Naive B cell (primary cell): ENCODE data around the gene CBFA2T2. TPM values are rescaled to one million over a fixed set of nuclear protein-coding genes. Genes with fewer than 3 reads are reported as not detected.
"Not testable (repeated sequence)": the region's sequence is repeated elsewhere in the genome, so short reads cannot be mapped to it uniquely, and the experiment has no call there.

Experiments
- ATAC-seq, 2 donors: fragments of 150-1000 bp; cut with Tn5 transposase; 2 replicates each; pipeline ENCODE4 v1.10.0; 2021; ENCODE audit warnings: low read depth in 2 of 2, mild to moderate bottlenecking in 2 of 2, moderate library complexity in 2 of 2
- DNase-seq: peaks from one replicate; pipeline ENCODE4 v3.0.0; 2022
- H3K27ac Mint-ChIP-seq, 6 donors: one replicate each; pipeline ENCODE4 v1.8.0; 2020 to 2022; ENCODE audit warnings: mild to moderate bottlenecking in 6 of 6, mixed read lengths in 6 of 6, moderate library complexity in 5 of 6, inconsistent platforms in 2 of 6
- H3K27me3 Mint-ChIP-seq, 3 donors: one replicate each; pipeline ENCODE4 v1.8.0; 2021 to 2022; ENCODE audit warnings: mixed read lengths in 3 of 3, mild to moderate bottlenecking in 1 of 3
- H3K36me3 Mint-ChIP-seq, 2 donors: one replicate each; pipeline ENCODE4 v1.8.0; 2020 to 2022; ENCODE audit warnings: mixed read lengths in 2 of 2, inconsistent platforms in 1 of 2, mild to moderate bottlenecking in 1 of 2
- H3K4me1 Mint-ChIP-seq, 3 donors: one replicate each; pipeline ENCODE4 v1.8.0; 2020 to 2022; ENCODE audit warnings: mixed read lengths in 3 of 3, inconsistent platforms in 1 of 3, mild to moderate bottlenecking in 1 of 3, moderate library complexity in 1 of 3
- H3K4me3 Mint-ChIP-seq, 8 donors: one replicate each; pipeline ENCODE4 v1.8.0; 2020 to 2022; ENCODE audit warnings: mild to moderate bottlenecking in 8 of 8, mixed read lengths in 8 of 8, moderate library complexity in 8 of 8, inconsistent platforms in 2 of 8
- H3K9me3 Mint-ChIP-seq, 7 donors: one replicate each; pipeline ENCODE4 v1.8.0; 2020 to 2022; ENCODE audit warnings: mixed read lengths in 7 of 7, mild to moderate bottlenecking in 5 of 7, inconsistent platforms in 2 of 7, moderate library complexity in 1 of 7
- polyA plus RNA-seq, 6 donors: library from polyadenylated mRNA; unstranded; fragments of 300-500 nt; fragmentation: Illumina TruSeq; gene quantifications; one replicate each; pipeline ENCODE4 v1.2.3, GENCODE V29; 2021; ENCODE audit warnings: low read depth in 6 of 6

Gene CBFA2T2
- polyA plus RNA-seq, 6 donors from 2014 or later, result 6.1 to 25.9 (median 15.4) TPM

DNA sequence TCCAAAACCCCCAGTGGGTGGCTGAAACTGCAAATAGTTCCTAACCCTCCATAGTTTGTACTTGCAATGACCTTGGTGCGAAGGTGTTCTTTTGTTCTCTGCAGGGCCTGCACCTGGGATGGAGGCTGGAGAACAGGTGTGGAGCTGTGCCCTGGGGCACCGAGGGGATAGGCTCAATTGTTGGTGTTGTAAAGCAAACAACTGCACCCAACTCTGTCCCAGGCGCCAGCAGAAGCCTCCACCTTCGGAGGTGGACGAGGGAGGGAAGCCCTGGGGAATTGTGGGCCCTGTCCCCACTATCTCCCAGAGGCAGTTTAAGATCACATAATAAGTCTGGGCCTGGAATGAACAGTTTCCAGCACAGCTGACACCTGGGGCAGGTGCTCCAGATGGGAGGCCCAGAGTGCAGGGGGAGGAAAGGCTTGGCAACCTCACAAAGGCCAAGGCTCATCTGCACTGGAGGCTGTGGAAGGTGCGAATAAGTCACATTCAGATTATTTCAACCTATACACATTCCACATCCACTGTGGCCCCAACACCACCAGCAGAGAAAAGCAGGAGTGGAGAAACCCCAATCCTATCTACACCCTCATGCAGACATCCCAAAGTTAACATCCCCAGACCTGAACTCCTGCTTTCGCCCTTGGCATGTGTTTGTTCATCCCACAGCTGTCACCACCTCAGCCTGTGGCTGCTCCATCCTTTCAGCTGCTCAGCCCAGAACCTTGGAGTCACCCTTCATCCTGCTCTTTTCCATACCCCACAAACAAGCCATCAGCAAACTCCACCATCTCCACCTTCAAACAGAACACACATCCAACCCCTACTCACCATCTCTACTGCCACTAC is 12.3 kb upstream of the CBFA2T2 start:
- H3K36me3 Mint-ChIP-seq, result no peaks in the 10 kb centered on the region
- peak overlapping the region in 2 of 8 donors; percentile 2 to 12 for H3K4me3 Mint-ChIP-seq
- peak overlapping the region in 2 of 6 donors; percentile 68 to 92 for H3K27ac Mint-ChIP-seq
- peaks cover 14 to 19% (median 17%) of the 10 kb centered on the region in 3 donors for H3K4me1 Mint-ChIP-seq
- ATAC-seq (no peak), DNase-seq (no peak)
- H3K27me3 Mint-ChIP-seq, result no peaks in the 10 kb centered on the region
- H3K9me3 Mint-ChIP-seq, result no peaks in the 10 kb centered on the region

DNA sequence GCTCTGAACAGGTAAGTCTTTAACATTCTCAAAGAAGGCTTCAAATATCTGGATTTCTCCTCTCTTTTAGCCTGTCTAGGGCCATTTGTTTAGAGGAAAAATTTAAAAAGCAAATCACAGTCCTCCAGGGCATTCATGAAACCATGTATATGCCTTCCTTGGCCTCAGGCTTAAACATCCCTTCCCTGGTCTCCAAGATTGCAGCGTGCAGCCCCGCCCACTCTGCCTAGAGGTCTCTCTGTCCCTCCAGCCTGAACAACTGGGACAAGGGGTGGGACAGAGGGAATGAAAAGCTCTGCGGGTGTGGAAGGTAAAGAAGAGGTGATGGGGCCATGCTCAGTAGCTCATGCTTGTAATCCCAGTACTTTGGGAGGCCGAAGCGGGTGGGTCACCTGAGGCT is 9.8 kb upstream of the CBFA2T2 start:
- no peak overlapping the region for H3K27ac Mint-ChIP-seq
- H3K36me3 Mint-ChIP-seq, result no peaks in the 10 kb centered on the region
- H3K4me3 Mint-ChIP-seq, result peak overlapping the region in 1 of 8 donors; percentile 22
- peaks cover 14 to 19% (median 17%) of the 10 kb centered on the region in 3 donors for H3K4me1 Mint-ChIP-seq
- no peaks in the 10 kb centered on the region for H3K27me3 Mint-ChIP-seq
- ATAC-seq, result no peak
- no peaks in the 10 kb centered on the region for H3K9me3 Mint-ChIP-seq
- DNase-seq, result no peak

DNA sequence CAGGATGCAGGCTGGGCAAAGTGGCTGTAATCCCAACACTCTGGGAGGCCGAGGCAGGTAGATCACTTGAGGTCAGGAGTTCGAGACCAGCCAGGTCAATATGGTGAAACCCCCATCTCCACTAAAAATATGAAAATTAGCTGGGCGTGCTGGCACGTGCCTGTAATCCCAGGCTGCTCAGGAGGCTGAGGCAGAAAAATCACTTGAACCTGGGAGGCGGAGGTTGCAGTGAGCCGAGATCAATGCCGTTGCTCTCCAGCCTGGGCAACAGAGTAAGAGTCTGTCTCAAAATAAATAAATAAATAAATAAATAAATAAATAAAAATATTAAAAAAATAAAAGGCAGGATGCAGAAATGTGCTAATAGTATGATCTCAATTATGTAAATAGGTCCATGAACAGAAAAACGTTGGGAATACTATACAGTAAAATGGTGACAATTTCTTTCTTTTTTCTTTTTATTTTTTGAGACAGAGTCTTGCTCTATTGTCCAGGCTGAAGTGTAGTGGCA is 8.4 kb upstream of the CBFA2T2 start:
- ATAC-seq (no peak), DNase-seq (no peak)
- Mint-ChIP-seq H3K27ac (no peak overlapping the region), H3K27me3 (no peaks in the 10 kb centered on the region), H3K4me3 (no peak overlapping the region), H3K4me1 (peaks cover 2 to 7% (median 7%) of the 10 kb centered on the region in 3 donors), H3K9me3 (no peaks in the 10 kb centered on the region), H3K36me3 (no peaks in the 10 kb centered on the region)

DNA sequence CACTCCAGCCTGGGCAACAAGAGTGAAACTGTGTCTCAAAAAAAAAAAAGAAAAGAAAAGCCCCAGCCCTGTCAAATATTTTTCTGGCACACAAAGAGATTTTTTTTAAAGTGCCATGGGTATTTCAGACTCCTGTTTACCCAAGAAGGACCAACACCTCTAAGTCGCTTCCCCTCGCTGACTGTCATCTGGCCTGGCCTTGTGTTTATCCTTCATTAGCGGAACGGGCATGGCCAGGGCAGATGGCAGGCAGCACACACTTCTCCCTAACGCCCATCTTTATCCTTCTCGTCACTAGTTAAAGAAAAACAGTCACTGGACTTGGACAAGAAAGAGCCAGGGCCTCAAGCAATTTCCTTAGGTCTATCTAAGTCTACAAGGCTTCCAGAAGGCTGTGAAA is 7.3 kb upstream of the CBFA2T2 start:
- peaks cover 0 to 7% (median 5%) of the 10 kb centered on the region in 3 donors for H3K4me1 Mint-ChIP-seq
- DNase-seq (no peak), ATAC-seq (no peak)
- H3K27me3 Mint-ChIP-seq, result no peaks in the 10 kb centered on the region
- peak overlapping the region in 1 of 6 donors; percentile 30 for H3K27ac Mint-ChIP-seq
- no peaks in the 10 kb centered on the region for H3K9me3 Mint-ChIP-seq
- H3K36me3 Mint-ChIP-seq, result no peaks in the 10 kb centered on the region
- H3K4me3 Mint-ChIP-seq, result no peak overlapping the region

DNA sequence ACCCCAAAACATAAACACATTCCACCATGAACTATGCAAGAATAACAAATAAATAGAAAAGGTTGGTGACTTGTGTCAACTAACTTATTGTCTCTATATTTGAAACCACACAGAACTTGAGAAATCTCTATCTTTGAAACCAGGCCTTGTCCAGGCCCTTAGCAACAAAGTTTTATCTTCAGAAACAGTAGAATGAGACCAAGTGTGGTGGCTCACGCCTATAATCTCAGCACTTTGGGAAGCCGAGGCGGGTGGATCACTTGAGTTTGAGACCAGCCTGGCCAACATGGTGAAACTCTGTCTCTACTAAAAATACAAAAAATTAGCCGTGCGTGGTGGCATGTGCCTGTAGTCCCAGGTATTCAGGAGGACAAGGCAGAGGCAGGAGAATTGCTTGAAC is 6.7 kb upstream of the CBFA2T2 start:
- DNase-seq, H3K4me3 Mint-ChIP-seq, ATAC-seq, H3K9me3 Mint-ChIP-seq, H3K4me1 Mint-ChIP-seq, H3K27me3 Mint-ChIP-seq, H3K36me3 Mint-ChIP-seq: not testable (repeated sequence)
- H3K27ac Mint-ChIP-seq, result peak overlapping the region in 1 of 6 donors; percentile 65

DNA sequence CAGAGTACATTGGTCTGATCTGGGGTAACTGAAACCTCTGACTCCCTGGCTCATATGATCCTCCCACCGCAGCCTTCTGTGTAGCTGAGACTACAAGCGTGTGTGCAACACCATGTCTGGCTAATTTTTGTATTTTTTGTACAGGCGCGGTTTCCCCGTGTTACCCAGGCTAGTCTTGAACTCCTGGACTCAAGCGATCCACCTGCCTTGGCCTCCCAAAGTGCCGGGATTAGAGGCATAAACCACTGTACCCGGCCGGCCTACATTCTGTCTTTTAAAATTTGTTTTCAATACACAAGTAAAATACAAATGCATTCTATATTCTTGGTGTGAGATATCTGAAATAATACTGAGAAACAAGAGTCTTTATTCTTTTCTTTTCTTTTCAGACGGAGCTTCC is 1.7 kb upstream of the CBFA2T2 start:
- H3K9me3 Mint-ChIP-seq, result no peaks in the 10 kb centered on the region
- H3K4me3 Mint-ChIP-seq, result peak overlapping the region in 3 of 8 donors; percentile 12 to 51 (median 38)
- ATAC-seq (no peak), DNase-seq (no peak)
- H3K36me3 Mint-ChIP-seq, result no peaks in the 10 kb centered on the region
- peak overlapping the region; percentile 14 to 90 (median 54) for H3K27ac Mint-ChIP-seq
- peaks cover 4 to 22% (median 9%) of the 10 kb centered on the region in 3 donors for H3K4me1 Mint-ChIP-seq
- no peaks in the 10 kb centered on the region for H3K27me3 Mint-ChIP-seq

DNA sequence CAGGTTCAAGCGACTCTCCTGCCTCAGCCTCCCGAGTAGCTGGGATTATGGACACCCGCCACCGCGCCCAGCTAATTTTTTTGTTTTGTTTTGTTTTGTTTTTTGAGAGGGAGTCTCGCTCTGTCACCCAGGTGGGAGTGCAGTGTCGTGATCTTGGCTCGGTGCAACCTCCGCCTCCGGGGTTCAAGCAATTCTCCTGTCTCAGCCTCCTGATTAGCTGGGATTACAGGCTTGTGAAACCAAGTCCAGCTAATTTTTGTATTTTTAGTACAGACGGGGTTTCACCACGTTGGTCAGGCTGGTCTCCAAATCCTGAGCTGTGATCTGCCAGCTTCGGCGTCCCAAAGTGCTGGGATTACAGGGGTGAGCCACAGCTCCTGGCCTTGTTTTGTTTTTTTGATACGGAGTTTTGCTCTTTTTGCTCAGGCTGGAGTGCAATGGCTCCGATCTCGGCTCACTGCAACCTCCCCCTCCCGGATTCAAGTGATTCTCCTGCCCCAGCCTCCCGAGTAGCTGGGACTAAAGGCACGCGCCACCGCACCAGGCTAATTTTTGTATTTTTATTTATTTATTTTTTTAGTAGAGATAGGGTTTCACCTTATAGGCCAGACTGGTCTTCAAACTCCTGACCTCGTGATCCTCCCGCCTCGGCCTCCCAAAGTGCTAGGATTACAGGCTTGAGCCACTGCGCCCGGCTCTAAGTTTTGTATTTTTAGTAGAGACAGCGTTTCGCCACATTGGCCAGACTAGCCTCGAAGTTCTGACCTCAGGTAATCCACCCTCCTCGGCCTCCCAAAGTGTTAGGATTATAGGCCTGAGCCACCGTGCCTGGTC is 1.0 kb upstream of the CBFA2T2 start:
- not testable (repeated sequence) for ATAC-seq, H3K36me3 Mint-ChIP-seq, DNase-seq, H3K9me3 Mint-ChIP-seq, H3K27me3 Mint-ChIP-seq
- Mint-ChIP-seq H3K4me3 (peak overlapping the region in 5 of 8 donors; percentile 12 to 88 (median 60)), H3K27ac (peak overlapping the region in 5 of 6 donors; percentile 39 to 98 (median 86)), H3K4me1 (peaks cover 4 to 29% (median 9%) of the 10 kb centered on the region in 3 donors)

DNA sequence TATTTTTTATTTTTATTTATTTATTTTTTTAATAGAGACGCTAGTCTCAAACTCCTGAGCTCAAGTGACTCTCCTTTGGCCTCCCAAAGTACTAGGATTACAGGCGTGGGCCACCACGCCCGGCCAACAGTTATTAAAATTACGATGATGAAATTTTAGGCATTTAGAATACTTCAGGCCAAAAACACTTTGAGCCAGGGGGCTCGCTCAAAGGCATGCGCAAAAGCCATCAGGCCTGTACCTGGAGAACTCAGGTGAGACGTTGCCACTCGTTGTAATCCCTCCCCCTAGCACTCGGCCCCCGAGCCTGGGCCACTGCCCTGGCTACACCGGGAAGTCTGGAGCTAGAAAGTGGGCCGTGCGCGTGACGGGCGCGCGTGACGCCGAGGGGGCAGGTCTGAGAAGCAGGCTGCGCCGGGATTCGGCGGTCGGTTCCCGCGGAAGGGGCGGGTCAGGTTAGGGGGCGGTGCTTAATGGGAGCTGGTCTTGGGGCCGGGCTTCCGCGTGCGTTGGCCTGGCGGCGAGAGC is 337 bp upstream of the CBFA2T2 start:
- Mint-ChIP-seq H3K36me3 (no peaks in the 10 kb centered on the region), H3K27me3 (no peaks in the 10 kb centered on the region), H3K9me3 (no peaks in the 10 kb centered on the region), H3K4me1 (peaks cover 4 to 29% (median 9%) of the 10 kb centered on the region in 3 donors), H3K27ac (peak overlapping the region; percentile 90 to 98 (median 96)), H3K4me3 (peak overlapping the region; percentile 79 to 94 (median 88))
- peak; percentile 91 for ATAC-seq
- peak; percentile 100 for DNase-seq

DNA sequence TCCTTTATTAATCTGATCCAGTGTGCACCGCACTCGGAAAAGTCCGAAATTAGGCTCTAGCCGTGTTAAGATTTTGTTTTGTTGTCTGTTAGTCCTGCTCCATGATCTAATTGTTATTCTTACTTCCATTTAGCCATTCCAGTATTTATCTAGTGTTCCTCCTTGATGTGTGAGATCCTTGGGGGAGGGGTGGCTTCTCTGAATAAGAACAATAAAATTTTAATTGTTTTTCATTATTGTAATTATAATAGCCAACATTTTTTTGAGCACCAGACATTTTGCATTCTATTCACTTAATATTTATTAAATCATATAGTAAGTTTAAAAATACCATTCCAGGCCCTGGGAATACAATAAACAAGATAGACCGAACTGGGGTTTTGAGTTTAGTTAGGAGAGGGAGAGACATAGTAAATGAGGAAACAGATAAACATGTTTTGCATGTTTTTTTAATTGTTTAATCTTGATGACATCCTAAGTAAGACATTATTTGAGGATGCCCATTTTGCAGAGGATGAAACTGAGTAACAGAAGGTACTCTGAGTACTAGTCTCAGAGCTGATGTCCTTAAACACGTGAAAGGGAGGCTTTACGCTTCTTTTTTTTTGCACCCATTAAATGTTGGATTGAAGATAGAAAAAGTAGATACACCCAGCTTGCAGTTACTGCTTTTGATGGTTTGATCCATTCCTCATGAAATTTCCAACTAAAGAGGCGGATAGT is 1.2 kb downstream of the CBFA2T2 start:
- H3K27ac Mint-ChIP-seq, result peak overlapping the region in 5 of 6 donors; percentile 66 to 98 (median 90)

DNA sequence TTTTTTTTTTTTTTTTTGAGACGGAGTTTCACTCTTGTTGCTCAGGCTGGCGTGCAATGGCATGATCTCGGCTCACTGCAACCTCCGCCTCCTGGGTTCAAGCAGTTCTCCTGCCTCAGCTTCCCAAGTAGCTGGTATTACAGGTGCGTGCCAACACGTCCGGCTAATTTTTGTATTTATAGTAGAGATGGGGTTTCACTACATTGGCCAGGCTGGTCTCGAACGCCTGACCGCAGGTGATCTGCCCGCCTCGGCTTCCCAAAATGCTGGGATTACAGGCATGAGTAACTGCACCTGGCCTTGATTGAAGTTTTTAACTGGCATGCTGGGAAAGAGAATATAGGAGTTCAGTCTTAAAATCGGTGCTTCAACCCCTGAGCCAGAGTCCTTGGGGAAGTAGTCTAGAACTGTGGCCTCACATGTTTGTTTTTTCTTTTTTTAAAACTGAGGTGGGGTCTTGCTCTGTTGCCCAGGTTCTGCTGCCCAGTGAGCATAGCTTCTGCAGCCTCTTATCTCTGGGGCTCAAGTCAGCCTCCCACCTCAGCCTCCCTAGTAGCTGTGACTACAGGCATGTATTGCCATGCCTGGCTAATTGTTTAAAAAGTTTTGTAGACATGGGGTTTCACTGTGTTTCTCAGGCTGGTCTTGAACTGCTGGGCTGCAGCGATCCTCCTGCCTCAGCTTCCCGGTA is 3.3 kb downstream of the CBFA2T2 start:
- H3K27ac Mint-ChIP-seq, result no peak overlapping the region
- H3K4me3 Mint-ChIP-seq, result peak overlapping the region in 2 of 8 donors; percentile 51 to 71
- no peak for ATAC-seq
- H3K4me1 Mint-ChIP-seq, result peaks cover 16 to 44% (median 27%) of the 10 kb centered on the region in 3 donors
- H3K36me3 Mint-ChIP-seq, result no peaks in the 10 kb centered on the region
- DNase-seq, result no peak
- no peaks in the 10 kb centered on the region for H3K9me3 Mint-ChIP-seq
- no peaks in the 10 kb centered on the region for H3K27me3 Mint-ChIP-seq

More for the DNA sequence above, 1.2 kb downstream of the CBFA2T2 start:
- H3K9me3 Mint-ChIP-seq, result no peaks in the 10 kb centered on the region
- no peaks in the 10 kb centered on the region for H3K27me3 Mint-ChIP-seq
- no peaks in the 10 kb centered on the region for H3K36me3 Mint-ChIP-seq
- peaks cover 8 to 35% (median 14%) of the 10 kb centered on the region in 3 donors for H3K4me1 Mint-ChIP-seq
- peak overlapping the region; percentile 79 to 94 (median 88) for H3K4me3 Mint-ChIP-seq
- DNase-seq (no peak), ATAC-seq (no peak)

DNA sequence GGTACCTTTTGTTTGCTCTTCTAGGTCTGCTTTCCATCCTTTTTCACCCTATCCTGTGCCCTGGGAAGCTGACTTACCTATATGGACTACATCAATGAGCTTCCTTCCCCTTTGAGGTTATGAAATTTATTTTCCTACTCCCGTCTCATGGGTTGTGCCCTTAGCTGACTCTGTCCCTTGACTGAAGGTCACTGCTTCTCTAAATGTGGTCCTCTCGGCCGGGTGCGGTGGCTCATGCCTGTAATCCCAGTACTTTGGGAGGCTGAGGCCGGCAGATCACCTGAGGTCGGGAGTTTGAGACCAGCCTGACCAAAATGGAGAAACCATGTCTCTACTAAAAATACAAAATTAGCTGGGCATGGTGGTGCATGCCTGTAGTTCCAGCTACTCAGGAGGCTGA is 6.9 kb downstream of the CBFA2T2 start:
- DNase-seq, H3K36me3 Mint-ChIP-seq, H3K9me3 Mint-ChIP-seq, H3K27me3 Mint-ChIP-seq, ATAC-seq: not testable (repeated sequence)
- H3K4me1 Mint-ChIP-seq, result peaks cover 16 to 50% (median 33%) of the 10 kb centered on the region in 3 donors
- peak overlapping the region in 1 of 8 donors; percentile 70 for H3K4me3 Mint-ChIP-seq
- peak overlapping the region in 3 of 6 donors; percentile 15 to 41 (median 35) for H3K27ac Mint-ChIP-seq

DNA sequence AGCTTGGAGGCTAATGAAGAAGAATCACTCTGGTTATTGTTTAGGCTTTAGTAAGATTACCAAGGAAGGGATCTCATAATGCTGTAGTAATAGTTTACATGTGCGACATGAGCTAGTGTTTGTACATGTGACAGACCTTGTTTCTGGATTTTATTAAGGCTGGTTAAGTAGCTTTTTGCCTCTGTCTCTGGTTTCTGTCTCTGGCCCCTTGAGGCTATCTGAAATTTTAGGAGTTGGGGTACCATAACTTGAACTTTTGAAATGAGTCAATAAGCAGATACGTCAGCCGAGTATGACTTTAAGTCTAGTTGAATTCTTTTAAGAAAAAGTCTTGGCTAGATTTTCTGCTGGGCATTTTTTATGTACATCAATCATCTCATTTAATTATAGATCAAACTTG is 9.5 kb downstream of the CBFA2T2 start:
- no peaks in the 10 kb centered on the region for H3K27me3 Mint-ChIP-seq
- no peaks in the 10 kb centered on the region for H3K9me3 Mint-ChIP-seq
- DNase-seq (no peak), ATAC-seq (no peak)
- H3K4me1 Mint-ChIP-seq, result peaks cover 16 to 41% (median 39%) of the 10 kb centered on the region in 3 donors
- H3K4me3 Mint-ChIP-seq, result no peak overlapping the region
- no peaks in the 10 kb centered on the region for H3K36me3 Mint-ChIP-seq
- H3K27ac Mint-ChIP-seq, result no peak overlapping the region
